ENCODE results near the gene ADAM12. TPM values are rescaled to one million over a fixed set of nuclear protein-coding genes. Genes with fewer than 3 reads are reported as not detected.

ADAM12 gene
- total and polyA plus RNA-seq, 12 donors: 0.08 to 3.9 (median 0.53) TPM

DNA sequence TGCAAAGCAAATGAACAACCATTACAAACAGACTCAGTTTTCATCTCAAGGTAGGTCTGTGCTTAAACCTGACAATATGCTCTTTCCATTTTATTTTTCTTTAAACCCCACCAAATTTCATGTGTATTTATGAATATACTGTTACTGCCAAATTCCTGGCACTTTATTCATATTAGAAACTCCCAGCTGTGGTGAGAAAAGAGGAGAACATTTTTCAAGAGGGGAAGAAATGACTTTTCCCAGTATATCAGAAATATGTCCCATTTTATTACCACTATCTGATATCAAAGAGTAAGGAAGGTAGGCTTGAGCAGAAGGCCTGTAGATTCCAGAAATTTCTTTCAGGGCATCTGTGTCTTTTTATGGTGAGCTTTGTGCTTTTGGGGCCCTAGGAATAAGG is 189.6 kb downstream of the ADAM12 start:
- no peaks in the 10 kb centered on the region for H3K9me3 ChIP-seq (replicated peaks in 1 of 3)
- H3K27ac ChIP-seq: no peak overlapping the region
- H3K4me1 ChIP-seq (replicated peaks in 1 of 2): peaks cover 0 to 4% of the 10 kb centered on the region in 2 donors
- no peaks in the 10 kb centered on the region for H3K27me3 ChIP-seq
- no peak for DNase-seq
- intact Hi-C loops (cut with DNase I): no loop called here
- no peak overlapping the region for H3K4me3 ChIP-seq
- TF ChIP-seq, protein P1, sequence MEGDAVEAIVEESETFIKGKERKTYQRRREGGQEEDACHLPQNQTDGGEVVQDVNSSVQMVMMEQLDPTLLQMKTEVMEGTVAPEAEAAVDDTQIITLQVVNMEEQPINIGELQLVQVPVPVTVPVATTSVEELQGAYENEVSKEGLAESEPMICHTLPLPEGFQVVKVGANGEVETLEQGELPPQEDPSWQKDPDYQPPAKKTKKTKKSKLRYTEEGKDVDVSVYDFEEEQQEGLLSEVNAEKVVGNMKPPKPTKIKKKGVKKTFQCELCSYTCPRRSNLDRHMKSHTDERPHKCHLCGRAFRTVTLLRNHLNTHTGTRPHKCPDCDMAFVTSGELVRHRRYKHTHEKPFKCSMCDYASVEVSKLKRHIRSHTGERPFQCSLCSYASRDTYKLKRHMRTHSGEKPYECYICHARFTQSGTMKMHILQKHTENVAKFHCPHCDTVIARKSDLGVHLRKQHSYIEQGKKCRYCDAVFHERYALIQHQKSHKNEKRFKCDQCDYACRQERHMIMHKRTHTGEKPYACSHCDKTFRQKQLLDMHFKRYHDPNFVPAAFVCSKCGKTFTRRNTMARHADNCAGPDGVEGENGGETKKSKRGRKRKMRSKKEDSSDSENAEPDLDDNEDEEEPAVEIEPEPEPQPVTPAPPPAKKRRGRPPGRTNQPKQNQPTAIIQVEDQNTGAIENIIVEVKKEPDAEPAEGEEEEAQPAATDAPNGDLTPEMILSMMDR (IDR thresholded peaks at IDR 0.05): no peak
- TF ChIP-seq POLR2A (IDR thresholded peaks at IDR 0.05): no peak
- no peaks in the 10 kb centered on the region for H3K36me3 ChIP-seq (replicated peaks in 1 of 2)

DNA sequence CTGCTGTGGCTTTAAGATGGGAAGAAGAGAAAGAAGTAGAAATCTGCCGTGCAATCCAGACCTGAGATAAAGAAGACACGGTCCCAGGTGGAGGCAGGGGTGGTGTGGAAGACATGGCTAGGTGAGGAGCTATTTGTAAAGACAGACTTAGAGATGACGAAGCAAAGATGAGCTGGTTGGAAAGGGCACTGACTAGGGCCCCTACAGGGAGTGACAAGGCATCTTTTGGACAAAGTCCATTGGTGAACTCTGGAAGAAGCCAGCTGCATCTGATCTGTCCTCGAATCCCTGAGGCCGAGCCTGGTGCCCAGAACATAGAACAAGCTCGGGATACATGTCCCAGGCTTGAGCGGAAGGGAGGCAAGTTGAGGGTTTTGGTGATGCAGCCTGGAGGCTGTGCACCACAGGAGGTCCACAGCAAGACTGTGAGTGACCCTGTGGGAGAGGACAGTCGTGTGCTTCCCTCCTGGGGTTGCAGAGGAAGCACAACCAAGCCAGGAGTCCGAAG is 191.2 kb downstream of the ADAM12 start:
- Histone ChIP-seq H3K9me3 (replicated peaks in 1 of 3) (no peaks in the 10 kb centered on the region), H3K36me3 (replicated peaks in 1 of 2) (no peaks in the 10 kb centered on the region), H3K27ac (no peak overlapping the region), H3K4me1 (replicated peaks in 1 of 2) (peaks cover 0 to 4% of the 10 kb centered on the region in 2 donors), H3K4me3 (no peak overlapping the region), H3K27me3 (no peaks in the 10 kb centered on the region)
- intact Hi-C loops (cut with DNase I): no loop called here
- TF ChIP-seq, protein P1 (IDR thresholded peaks at IDR 0.05): no peak
- TF ChIP-seq POLR2A (IDR thresholded peaks at IDR 0.05): no peak
- no peak for DNase-seq
- WGBS, 4 donors: 93 to 94% (median 94%) methylated on average over 9 of the region's 9 CpGs

DNA sequence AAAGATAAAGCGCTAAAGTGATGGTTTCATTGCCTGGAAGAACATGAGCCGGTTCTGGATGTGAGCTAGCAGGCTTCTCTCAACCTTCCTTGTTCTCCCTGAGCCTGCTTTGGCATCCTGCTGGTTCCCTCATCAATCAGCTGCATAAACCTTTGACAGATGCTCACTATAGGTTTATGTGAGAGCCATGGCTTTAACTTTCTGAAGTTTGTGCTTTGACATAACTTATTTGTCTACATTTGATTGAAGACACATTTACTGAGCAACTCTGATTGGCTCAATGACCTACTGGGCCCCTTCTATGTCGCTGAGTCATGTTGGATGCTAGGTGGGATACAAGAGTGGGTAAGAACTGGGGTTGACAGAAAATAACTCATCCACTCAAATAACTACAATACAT is 192.0 kb downstream of the ADAM12 start:
- 95 to 96% (median 96%) methylated on average over 3 of the region's 3 CpGs for WGBS, 4 donors
- intact Hi-C loops (cut with DNase I): no loop called here
- Histone ChIP-seq H3K4me3 (no peak overlapping the region), H3K9me3 (replicated peaks in 1 of 3) (no peaks in the 10 kb centered on the region), H3K27ac (no peak overlapping the region), H3K4me1 (replicated peaks in 1 of 2) (peaks cover 0 to 4% of the 10 kb centered on the region in 2 donors), H3K36me3 (replicated peaks in 1 of 2) (no peaks in the 10 kb centered on the region), H3K27me3 (no peaks in the 10 kb centered on the region)
- TF ChIP-seq, protein P1 (IDR thresholded peaks at IDR 0.05): no peak
- TF ChIP-seq POLR2A (IDR thresholded peaks at IDR 0.05): no peak
- no peak for DNase-seq

DNA sequence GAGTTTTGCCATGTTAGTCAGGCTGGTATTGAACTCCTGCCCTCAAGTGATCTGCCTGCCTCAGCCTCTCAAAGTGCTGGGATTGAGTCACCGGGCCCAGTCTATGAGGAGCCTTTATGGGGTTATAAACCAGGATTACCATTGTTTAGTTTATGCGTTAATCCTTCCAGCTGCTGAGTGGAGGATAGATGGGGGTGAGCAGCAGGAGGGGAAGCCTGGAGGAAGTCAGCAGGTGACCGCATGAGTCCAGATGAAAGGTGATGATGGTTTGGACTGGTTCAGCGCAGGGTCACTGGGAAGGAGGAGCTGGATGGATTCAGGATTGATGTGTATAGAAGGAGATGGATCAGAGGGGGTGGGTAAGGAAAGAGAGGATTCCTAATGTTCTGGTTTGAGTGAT is 197.1 kb downstream of the ADAM12 start:
- H3K36me3 ChIP-seq (replicated peaks in 1 of 2): no peaks in the 10 kb centered on the region
- no peaks in the 10 kb centered on the region for H3K27me3 ChIP-seq
- WGBS, 4 donors: 80 to 91% (median 85%) methylated on average over 4 of the region's 4 CpGs
- H3K9me3 ChIP-seq (replicated peaks in 1 of 3): no peaks in the 10 kb centered on the region
- intact Hi-C loops (cut with DNase I): no loop called here
- no peak overlapping the region for H3K4me3 ChIP-seq
- DNase-seq: no peak
- TF ChIP-seq, protein P1 (IDR thresholded peaks at IDR 0.05): no peak
- TF ChIP-seq POLR2A (IDR thresholded peaks at IDR 0.05): no peak
- no peak overlapping the region for H3K27ac ChIP-seq
- H3K4me1 ChIP-seq (replicated peaks in 1 of 2): no peaks in the 10 kb centered on the region

Data from adrenal gland (tissue), 12 donors.